Ishikawa (cell line): Measurements from ENCODE around the gene SLC8A1.

ENCODE experiments used
- CEBPB ChIP-seq: IDR thresholded peaks from 2 replicates; pipeline ENCODE4 v1.6.1; 2012
- CREB1 ChIP-seq: IDR thresholded peaks from 2 replicates; pipeline ENCODE4 v1.6.1; 2012; ENCODE audit warnings: low read depth
- EGR1 ChIP-seq: IDR thresholded peaks from 2 replicates; pipeline ENCODE4 v1.6.1; 2012
- EP300 ChIP-seq: IDR thresholded peaks from 2 replicates; pipeline ENCODE4 v1.6.1; 2012; ENCODE audit warnings: borderline replicate concordance
- FOXM1 ChIP-seq: IDR thresholded peaks from 2 replicates; pipeline ENCODE4 v1.6.1; 2012; ENCODE audit warnings: low read depth, borderline replicate concordance
- NFIC ChIP-seq: IDR thresholded peaks from 2 replicates; pipeline ENCODE4 v1.6.1; 2012
- RAD21 ChIP-seq: IDR thresholded peaks from 2 replicates; pipeline ENCODE4 v1.6.1; 2012; ENCODE audit warnings: low read depth
- TAF1 ChIP-seq: IDR thresholded peaks from 2 replicates; pipeline ENCODE4 v1.6.1; 2012; ENCODE audit warnings: low read depth, mild to moderate bottlenecking
- TCF12 ChIP-seq: IDR thresholded peaks from 2 replicates; pipeline ENCODE4 v1.6.1; 2012; ENCODE audit warnings: low read depth
- TEAD4 ChIP-seq: IDR thresholded peaks from 2 replicates; pipeline ENCODE4 v1.6.1; 2012
- YY1 ChIP-seq: IDR thresholded peaks from 2 replicates; pipeline ENCODE4 v1.6.1; 2012; ENCODE audit warnings: low read depth
- ZBTB7A ChIP-seq: IDR thresholded peaks from 2 replicates; pipeline ENCODE4 v1.6.1; 2012; ENCODE audit warnings: low read depth
- TF ChIP-seq, protein P1 (sequence below): IDR thresholded peaks from 2 replicates; pipeline ENCODE4 v1.6.1; 2012; ENCODE audit warnings: low read depth, mild to moderate bottlenecking
- TF ChIP-seq, protein P2 (sequence below): IDR thresholded peaks from 2 replicates; pipeline ENCODE4 v1.6.1; 2012
- TF ChIP-seq, protein P3 (sequence below): IDR thresholded peaks from 2 replicates; pipeline ENCODE4 v1.6.1; 2012

Gene SLC8A1

DNA sequence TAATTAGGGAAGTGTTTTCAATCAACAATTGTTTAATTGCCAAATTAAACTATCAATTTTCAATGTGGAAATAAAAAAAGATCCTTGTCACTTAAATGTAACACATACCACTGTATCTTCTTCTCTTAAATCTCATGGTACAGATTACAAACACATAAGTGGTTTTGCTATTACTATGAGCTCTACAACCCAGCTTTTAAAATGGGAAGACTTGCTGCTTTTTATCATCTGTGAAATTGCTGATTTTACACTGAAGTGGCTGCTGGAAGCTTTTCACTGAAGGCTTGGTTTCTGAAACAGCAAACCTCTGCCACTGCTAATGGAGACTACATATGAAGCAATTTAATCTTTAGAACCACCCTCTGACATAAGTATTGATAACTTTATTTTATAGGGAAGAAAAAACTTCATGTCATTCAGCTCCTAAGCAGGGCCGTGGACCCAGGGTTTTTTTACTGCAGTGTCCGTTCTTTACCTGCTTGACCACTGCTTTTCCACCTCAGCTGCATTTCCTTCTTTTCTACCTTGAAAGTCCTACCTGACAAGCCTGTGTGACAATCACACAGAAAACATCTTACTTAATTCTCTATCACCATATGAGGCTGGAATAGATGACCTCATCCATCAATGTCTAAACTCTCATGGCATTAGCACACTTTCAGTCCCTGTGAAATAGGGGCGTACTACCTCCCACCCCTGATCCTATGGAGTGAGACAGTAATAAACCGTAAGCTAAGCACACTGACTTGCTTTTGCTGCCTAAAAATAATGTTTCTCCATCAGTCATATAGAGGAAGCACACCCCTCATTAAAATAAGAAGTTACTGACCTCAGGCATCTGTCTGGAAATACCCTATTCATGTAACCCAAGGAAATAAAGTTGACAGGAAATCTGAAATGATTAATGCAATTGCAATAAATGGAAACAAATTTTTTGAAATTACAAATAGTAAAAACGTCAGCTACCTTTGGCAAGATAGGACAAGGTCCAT, 19.2 kb upstream of the SLC8A1 start:
- TF ChIP-seq ZBTB7A (no peak), NFIC (no peak), TEAD4 (no peak), YY1 (no peak), FOXM1 (no peak), CEBPB (no peak), RAD21 (no peak), TCF12 (no peak), EP300 (no peak), CREB1 (no peak), TAF1 (no peak), EGR1 (no peak)
- TF ChIP-seq, protein P1, sequence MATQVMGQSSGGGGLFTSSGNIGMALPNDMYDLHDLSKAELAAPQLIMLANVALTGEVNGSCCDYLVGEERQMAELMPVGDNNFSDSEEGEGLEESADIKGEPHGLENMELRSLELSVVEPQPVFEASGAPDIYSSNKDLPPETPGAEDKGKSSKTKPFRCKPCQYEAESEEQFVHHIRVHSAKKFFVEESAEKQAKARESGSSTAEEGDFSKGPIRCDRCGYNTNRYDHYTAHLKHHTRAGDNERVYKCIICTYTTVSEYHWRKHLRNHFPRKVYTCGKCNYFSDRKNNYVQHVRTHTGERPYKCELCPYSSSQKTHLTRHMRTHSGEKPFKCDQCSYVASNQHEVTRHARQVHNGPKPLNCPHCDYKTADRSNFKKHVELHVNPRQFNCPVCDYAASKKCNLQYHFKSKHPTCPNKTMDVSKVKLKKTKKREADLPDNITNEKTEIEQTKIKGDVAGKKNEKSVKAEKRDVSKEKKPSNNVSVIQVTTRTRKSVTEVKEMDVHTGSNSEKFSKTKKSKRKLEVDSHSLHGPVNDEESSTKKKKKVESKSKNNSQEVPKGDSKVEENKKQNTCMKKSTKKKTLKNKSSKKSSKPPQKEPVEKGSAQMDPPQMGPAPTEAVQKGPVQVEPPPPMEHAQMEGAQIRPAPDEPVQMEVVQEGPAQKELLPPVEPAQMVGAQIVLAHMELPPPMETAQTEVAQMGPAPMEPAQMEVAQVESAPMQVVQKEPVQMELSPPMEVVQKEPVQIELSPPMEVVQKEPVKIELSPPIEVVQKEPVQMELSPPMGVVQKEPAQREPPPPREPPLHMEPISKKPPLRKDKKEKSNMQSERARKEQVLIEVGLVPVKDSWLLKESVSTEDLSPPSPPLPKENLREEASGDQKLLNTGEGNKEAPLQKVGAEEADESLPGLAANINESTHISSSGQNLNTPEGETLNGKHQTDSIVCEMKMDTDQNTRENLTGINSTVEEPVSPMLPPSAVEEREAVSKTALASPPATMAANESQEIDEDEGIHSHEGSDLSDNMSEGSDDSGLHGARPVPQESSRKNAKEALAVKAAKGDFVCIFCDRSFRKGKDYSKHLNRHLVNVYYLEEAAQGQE, result no peak
- TF ChIP-seq, protein P2, sequence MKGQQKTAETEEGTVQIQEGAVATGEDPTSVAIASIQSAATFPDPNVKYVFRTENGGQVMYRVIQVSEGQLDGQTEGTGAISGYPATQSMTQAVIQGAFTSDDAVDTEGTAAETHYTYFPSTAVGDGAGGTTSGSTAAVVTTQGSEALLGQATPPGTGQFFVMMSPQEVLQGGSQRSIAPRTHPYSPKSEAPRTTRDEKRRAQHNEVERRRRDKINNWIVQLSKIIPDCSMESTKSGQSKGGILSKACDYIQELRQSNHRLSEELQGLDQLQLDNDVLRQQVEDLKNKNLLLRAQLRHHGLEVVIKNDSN, result no peak

DNA sequence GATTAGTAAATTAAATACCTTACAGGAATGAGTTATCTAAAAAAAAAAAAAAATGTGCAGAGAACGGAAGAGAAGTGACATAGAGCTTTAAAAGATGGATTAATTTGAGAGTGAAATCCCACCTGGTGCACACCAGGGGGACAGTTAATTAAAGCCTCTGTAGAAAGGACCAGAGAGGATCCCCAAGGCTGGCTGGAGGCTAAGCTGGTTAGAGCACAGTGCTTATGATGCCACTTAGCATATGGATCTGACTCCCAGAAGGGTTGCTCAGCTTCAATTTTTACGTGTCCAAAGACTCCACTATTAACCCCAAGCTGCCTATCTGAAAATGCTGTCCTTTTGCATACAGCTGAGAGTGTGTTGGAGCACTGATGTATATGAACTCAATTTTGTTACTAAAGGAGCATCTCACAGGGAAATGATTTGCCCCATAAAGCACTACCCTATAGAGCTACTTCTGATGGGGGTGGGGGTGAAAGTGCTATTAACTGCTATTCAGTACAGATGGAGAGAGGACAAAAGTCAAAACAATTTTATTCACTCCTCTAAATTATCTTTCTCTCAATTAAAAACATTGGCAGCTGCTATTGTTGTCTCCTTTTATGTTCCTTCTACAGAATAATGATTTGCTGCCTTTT, 15.2 kb upstream of the SLC8A1 start:
- no peak for TF ChIP-seq NFIC
- TF ChIP-seq FOXM1, result no peak

DNA sequence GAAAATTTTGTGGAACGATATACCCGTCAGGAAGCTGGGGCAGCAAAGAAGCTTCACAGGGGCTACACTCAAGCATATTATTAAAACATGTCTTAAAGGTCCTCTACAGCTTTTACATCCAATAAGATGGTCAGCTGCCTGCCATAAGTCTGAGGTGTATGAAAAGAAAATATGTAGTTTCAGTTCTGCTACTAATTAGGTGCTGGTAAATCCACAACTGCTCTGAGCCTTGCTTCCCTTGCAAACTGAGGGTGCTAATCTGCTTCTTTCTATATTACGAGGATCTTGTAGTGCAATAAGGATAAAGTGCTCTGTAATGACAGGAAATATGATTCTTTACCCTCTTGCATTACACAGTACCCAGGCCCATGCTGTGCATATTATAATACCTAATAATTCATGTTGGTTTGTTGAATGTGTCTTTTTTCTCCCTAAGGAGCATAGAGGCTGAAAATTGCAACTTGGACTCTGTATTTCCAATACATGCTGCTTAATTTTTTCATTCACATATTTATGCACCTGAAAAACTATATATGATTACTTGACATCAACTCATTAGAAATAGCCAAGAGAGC, 14.5 kb upstream of the SLC8A1 start:
- TF ChIP-seq EGR1 (no peak), YY1 (no peak), NFIC (no peak), TAF1 (no peak), ZBTB7A (no peak), EP300 (no peak), CREB1 (no peak), RAD21 (no peak), FOXM1 (no peak)
- TF ChIP-seq, protein P3, sequence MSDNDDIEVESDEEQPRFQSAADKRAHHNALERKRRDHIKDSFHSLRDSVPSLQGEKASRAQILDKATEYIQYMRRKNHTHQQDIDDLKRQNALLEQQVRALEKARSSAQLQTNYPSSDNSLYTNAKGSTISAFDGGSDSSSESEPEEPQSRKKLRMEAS, result no peak
- TF ChIP-seq, protein P1, result no peak
- TF ChIP-seq, protein P2, result no peak

DNA sequence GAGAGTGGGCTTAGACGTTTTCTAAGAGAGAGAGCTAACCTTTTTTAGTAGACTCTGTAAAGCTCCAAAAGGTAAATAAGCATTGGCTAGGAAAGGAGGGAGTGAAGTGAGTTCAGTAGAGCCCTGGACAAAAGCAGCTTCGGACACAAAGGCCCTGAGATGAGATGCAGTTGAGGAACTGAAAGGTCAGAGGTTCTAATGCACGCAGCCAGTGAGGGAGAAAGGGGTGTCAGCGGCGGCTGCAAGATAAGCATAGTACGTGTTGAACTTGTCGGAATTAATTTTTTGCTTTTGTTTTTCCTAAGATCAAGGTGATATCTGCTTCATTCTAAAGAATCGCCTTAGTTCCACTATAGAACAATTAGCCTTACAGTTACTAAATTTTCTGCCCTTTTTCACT, 11.2 kb upstream of the SLC8A1 start:
- TF ChIP-seq ZBTB7A, result no peak
- TF ChIP-seq, protein P1, result no peak
- TF ChIP-seq, protein P2, result no peak
